ENCODE measurements around the gene GNAQ. TPM values are rescaled to one million over a fixed set of nuclear protein-coding genes. Genes with fewer than 3 reads are reported as not detected.

Gene GNAQ
- total and polyA plus RNA-seq, 2 experiments from 2014 or later: 25.7 to 47.9 TPM

DNA sequence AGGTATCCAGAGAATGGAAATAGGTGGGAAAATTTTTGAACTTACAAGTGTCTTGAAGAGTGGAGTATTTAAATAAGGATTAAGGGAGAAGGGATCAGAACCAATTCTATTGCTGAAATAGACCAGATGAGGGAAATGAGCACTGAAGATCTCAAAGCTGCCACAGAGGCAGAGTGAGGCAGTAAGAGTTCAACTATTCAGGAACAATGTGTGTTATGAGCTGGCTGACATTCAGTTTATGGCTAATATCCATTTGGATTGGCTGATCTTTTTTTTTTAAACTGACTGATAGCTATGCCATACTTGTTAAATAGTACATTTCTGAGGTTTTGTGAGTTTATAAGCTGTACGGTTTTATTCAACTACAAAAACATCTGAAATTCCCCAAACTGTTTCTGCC, 288.2 kb downstream of the GNAQ start:
- H3K27ac ChIP-seq: no peak overlapping the region
- no peak for DNase-seq (ENCODE audit: low spot score)
- H2AFZ ChIP-seq: no peak overlapping the region
- H3K9me3 ChIP-seq (ENCODE audit: low read depth): no peaks in the 10 kb centered on the region
- H3K9me2 ChIP-seq (replicated peaks; ENCODE audit: insufficient read depth): no peaks in the 10 kb centered on the region
- no peaks in the 10 kb centered on the region for H3K27me3 ChIP-seq
- peaks cover 8% of the 10 kb centered on the region for H3K79me2 ChIP-seq
- H3K36me3 ChIP-seq (replicated peaks; ENCODE audit: insufficient read depth, low read depth): no peaks in the 10 kb centered on the region
- H3K4me3 ChIP-seq: no peak overlapping the region
- H3K4me1 ChIP-seq (ENCODE audit: insufficient read depth): peaks cover 20% of the 10 kb centered on the region
- H4K20me1 ChIP-seq (ENCODE audit: insufficient read depth, poor library complexity, severe bottlenecking): no peaks in the 10 kb centered on the region
- WGBS (ENCODE audit: low lambda C conversion rate, missing lambda C conversion rate): 63% methylated on average over 1 of the region's 1 CpG
- TF ChIP-seq EZH2 (IDR thresholded peaks at IDR 0.05; ENCODE audit: borderline replicate concordance) (no peak), EZH2phosphoT487 (IDR thresholded peaks at IDR 0.05; ENCODE audit: low read depth, severe bottlenecking, unreplicated experiment) (no peak)
- TF ChIP-seq, protein P1, sequence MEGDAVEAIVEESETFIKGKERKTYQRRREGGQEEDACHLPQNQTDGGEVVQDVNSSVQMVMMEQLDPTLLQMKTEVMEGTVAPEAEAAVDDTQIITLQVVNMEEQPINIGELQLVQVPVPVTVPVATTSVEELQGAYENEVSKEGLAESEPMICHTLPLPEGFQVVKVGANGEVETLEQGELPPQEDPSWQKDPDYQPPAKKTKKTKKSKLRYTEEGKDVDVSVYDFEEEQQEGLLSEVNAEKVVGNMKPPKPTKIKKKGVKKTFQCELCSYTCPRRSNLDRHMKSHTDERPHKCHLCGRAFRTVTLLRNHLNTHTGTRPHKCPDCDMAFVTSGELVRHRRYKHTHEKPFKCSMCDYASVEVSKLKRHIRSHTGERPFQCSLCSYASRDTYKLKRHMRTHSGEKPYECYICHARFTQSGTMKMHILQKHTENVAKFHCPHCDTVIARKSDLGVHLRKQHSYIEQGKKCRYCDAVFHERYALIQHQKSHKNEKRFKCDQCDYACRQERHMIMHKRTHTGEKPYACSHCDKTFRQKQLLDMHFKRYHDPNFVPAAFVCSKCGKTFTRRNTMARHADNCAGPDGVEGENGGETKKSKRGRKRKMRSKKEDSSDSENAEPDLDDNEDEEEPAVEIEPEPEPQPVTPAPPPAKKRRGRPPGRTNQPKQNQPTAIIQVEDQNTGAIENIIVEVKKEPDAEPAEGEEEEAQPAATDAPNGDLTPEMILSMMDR (IDR thresholded peaks at IDR 0.05; ENCODE audit: poor library complexity): no peak
- H3K4me2 ChIP-seq: no peak overlapping the region

DNA sequence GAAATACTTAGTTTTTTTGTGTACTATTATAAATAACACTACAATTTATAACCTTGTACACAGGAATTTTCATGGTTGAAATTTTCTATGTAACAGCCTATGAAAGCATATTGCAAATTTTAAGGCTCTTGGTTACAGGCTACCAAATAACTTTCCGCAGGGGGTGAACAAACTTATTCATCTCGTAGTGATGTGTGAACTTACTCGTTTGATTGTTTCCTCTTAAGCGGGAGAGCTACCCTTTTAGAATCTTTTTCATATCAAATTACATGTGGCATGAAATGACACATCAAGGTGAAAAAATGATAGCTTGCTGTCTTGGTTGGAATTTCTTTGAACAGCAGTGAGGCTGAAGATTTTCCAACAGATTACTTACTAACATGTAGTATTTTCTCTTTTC, 292.7 kb downstream of the GNAQ start:
- no peaks in the 10 kb centered on the region for H4K20me1 ChIP-seq (ENCODE audit: insufficient read depth, poor library complexity, severe bottlenecking)
- no peak overlapping the region for H2AFZ ChIP-seq
- TF ChIP-seq EZH2 (IDR thresholded peaks at IDR 0.05; ENCODE audit: borderline replicate concordance) (no peak), EZH2phosphoT487 (IDR thresholded peaks at IDR 0.05; ENCODE audit: low read depth, severe bottlenecking, unreplicated experiment) (no peak)
- TF ChIP-seq, protein P1 (IDR thresholded peaks at IDR 0.05; ENCODE audit: poor library complexity): no peak
- peaks cover 8% of the 10 kb centered on the region for H3K79me2 ChIP-seq
- no peaks in the 10 kb centered on the region for H3K27me3 ChIP-seq
- H3K4me1 ChIP-seq (ENCODE audit: insufficient read depth): peaks cover 4% of the 10 kb centered on the region
- H3K36me3 ChIP-seq (replicated peaks; ENCODE audit: insufficient read depth, low read depth): no peaks in the 10 kb centered on the region
- DNase-seq (ENCODE audit: low spot score): no peak
- 85% methylated on average over 4 of the region's 4 CpGs for WGBS (ENCODE audit: low lambda C conversion rate, missing lambda C conversion rate)
- H3K4me3 ChIP-seq: no peak overlapping the region
- H3K4me2 ChIP-seq: no peak overlapping the region
- H3K27ac ChIP-seq: no peak overlapping the region
- H3K9me2 ChIP-seq (replicated peaks; ENCODE audit: insufficient read depth): no peaks in the 10 kb centered on the region
- no peaks in the 10 kb centered on the region for H3K9me3 ChIP-seq (ENCODE audit: low read depth)

DNA sequence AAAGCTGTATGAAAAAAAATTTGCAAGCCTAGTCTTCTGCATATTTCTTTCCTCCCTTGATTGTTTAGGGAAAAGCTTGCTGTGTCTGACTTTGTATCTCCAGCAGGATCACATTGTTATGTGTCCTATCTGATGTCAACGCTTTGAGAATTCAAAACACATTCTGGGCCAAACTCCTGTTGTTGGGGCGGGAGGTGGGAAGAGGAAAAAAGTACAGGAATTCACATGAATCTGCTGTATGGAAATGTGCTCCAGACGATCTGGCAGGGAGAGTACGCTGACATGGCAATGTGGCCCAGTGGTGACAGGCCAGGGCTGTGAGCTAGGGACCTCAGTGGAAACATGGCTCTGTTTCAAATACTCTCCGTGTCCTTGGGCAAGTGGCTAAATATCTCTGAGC, 296.1 kb downstream of the GNAQ start:
- Histone ChIP-seq H3K9me3 (ENCODE audit: low read depth) (no peaks in the 10 kb centered on the region), H2AFZ (no peak overlapping the region), H3K27me3 (no peaks in the 10 kb centered on the region), H3K4me2 (no peak overlapping the region), H3K27ac (no peak overlapping the region), H3K4me3 (no peak overlapping the region), H3K36me3 (replicated peaks; ENCODE audit: insufficient read depth, low read depth) (no peaks in the 10 kb centered on the region), H3K79me2 (peaks cover 8% of the 10 kb centered on the region), H3K4me1 (ENCODE audit: insufficient read depth) (no peaks in the 10 kb centered on the region), H4K20me1 (ENCODE audit: insufficient read depth, poor library complexity, severe bottlenecking) (no peaks in the 10 kb centered on the region), H3K9me2 (replicated peaks; ENCODE audit: insufficient read depth) (no peaks in the 10 kb centered on the region)
- WGBS (ENCODE audit: low lambda C conversion rate, missing lambda C conversion rate): 90% methylated on average over 5 of the region's 5 CpGs
- TF ChIP-seq, protein P1 (IDR thresholded peaks at IDR 0.05; ENCODE audit: poor library complexity): no peak
- TF ChIP-seq EZH2 (IDR thresholded peaks at IDR 0.05; ENCODE audit: borderline replicate concordance) (no peak), EZH2phosphoT487 (IDR thresholded peaks at IDR 0.05; ENCODE audit: low read depth, severe bottlenecking, unreplicated experiment) (no peak)
- no peak for DNase-seq (ENCODE audit: low spot score)

DNA sequence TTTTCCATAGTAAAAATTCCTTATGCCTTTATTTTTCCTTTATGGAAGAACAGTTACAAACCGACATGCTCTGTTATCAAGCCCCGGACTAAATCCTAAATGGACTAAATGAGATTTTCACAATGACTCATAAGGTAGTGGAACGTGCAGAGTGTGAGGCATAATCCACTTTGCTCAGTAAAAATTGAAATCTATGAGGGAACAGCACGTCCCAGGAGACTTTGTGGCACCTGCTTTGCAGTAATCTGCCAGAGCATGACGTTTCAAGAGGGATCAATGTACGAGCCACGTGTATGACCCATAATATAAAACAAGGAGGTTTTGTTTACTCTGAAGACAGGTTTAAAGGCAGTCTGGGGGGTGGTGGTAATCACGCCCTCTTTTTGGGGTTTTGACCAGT, 299.7 kb downstream of the GNAQ start:
- Histone ChIP-seq H3K9me2 (replicated peaks; ENCODE audit: insufficient read depth) (no peaks in the 10 kb centered on the region), H3K27me3 (no peaks in the 10 kb centered on the region), H3K36me3 (replicated peaks; ENCODE audit: insufficient read depth, low read depth) (peaks cover 2% of the 10 kb centered on the region), H3K4me1 (ENCODE audit: insufficient read depth) (no peaks in the 10 kb centered on the region), H3K9me3 (ENCODE audit: low read depth) (no peaks in the 10 kb centered on the region), H3K4me2 (no peak overlapping the region), H2AFZ (no peak overlapping the region), H4K20me1 (ENCODE audit: insufficient read depth, poor library complexity, severe bottlenecking) (no peaks in the 10 kb centered on the region), H3K4me3 (no peak overlapping the region), H3K79me2 (no peaks in the 10 kb centered on the region), H3K27ac (peak overlapping the region; percentile 73)
- peak; percentile 56 for DNase-seq (ENCODE audit: low spot score)
- 48% methylated on average over 8 of the region's 8 CpGs for WGBS (ENCODE audit: low lambda C conversion rate, missing lambda C conversion rate)
- TF ChIP-seq EZH2 (IDR thresholded peaks at IDR 0.05; ENCODE audit: borderline replicate concordance) (no peak), EZH2phosphoT487 (IDR thresholded peaks at IDR 0.05; ENCODE audit: low read depth, severe bottlenecking, unreplicated experiment) (no peak)
- TF ChIP-seq, protein P1 (IDR thresholded peaks at IDR 0.05; ENCODE audit: poor library complexity): no peak
